Kidney tubule cell (primary cell): Measurements from ENCODE around the gene DNAI1.

Experiments used
- DNase-seq: peaks from one replicate; pipeline ENCODE4 v3.0.0-alpha.2; 2018; ENCODE audit warnings: low spot score

The DNAI1 gene

DNA sequence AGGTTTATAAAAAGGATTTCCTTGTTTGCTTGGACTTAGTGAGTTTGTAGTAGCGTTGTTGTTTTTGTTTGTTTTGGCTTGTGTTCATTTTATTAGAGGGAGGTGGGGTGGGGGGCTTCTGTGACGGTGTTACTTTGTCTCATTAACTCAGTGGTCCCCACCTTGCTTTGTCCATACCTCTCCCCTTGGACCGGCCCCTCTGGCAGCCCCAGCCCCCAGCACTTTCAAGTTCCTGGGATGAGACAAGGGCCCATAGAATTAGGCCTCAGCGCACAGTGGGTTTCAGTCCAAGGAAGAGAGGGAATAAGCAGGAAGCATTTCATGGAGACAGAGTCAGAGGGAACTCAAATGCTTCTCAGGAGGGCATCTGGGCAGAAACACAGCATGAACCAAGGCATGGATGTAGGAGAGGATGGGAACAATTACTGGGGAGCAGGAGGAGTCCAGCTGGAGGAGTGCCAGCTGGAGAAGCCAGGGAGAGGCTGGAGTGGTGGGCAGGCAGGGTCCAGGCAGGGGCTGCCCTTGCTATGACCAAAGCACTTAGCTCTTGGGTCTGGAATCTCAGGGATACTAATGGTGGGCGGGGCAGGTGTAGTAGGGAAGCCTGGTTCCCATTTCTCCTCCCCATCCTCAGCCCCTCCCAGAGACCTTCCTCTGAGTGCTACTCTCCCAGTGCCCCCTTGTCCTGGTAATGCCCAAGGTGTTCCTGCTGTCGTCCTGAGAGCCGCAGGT is 87.7 kb downstream of the DNAI1 start:
- DNase-seq = no peak

- peak; percentile 80 for DNase-seq
These were observed 88.5 kb downstream of the DNAI1 start for GRCh38 chr9:34546834-34547827.

DNA sequence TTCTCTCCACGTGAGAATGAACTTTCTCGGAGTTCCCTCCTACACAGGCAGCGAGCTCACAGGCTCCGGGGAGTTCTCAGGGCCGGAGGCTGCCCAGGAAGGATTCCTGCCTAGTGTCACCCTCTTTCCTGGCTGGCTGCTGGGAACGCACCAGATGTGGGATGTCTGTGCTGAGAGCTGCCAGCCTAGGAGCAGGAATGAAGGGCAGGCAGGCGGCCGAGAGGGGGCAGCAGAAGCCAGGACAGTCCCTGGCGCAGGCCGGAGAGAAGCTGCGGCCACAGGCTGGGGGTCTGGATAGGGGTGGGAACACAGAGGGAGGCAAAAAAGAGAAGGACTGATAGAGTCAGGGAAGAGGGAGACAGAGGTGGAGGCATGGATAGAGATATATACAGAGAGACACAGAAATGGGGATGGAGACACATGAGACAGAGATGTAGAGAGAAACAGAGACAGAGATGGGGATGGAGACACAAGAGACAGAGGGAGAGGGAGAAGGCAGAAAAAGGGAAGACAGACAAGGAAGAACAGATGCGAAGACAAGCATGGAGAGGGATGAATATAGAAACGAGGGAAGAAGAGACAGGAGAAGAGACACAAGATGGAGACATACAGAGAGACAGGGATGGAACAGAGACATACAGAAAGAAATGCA is 89.5 kb downstream of the DNAI1 start:
- peak; percentile 60 for DNase-seq

GRCh38 chr9:34549407-34549732 is 90.8 kb downstream of the DNAI1 start:
- no peak for DNase-seq

DNA sequence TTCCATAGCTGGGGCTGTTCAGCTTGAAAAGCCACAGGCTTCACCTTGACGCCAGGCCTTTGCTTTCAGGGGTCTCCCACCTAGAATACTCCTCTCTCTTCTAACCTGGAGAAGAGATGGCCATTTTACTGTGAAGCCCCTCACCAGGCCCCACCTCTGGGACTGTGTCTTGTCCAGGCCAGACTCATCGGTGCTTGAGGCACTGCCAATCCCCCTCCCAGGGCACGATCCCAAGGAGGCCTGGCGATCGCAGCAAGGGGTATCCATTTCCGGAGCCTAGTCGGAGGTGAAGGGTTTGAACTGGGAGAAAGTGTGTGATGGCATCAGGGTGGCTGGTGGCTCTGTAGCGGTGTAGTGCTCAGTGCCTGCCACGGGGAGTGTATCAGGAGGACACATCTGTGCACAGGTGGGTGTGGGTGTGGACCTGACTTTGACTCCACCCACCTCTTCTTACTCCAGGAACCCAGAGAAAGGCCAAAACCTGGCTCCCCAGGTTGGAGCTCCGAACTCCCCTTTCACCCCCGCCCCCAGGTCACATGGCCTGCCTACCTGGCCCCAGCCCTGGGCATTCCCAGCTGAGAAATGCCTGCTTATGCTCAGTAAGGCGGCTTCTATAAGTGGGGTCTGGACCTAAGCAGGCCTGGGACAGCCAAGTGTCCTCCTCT is 91.5 kb downstream of the DNAI1 start:
- no peak for DNase-seq

- no peak for DNase-seq
These were observed 92.2 kb downstream of the DNAI1 start for GRCh38 chr9:34550681-34551270.

DNA sequence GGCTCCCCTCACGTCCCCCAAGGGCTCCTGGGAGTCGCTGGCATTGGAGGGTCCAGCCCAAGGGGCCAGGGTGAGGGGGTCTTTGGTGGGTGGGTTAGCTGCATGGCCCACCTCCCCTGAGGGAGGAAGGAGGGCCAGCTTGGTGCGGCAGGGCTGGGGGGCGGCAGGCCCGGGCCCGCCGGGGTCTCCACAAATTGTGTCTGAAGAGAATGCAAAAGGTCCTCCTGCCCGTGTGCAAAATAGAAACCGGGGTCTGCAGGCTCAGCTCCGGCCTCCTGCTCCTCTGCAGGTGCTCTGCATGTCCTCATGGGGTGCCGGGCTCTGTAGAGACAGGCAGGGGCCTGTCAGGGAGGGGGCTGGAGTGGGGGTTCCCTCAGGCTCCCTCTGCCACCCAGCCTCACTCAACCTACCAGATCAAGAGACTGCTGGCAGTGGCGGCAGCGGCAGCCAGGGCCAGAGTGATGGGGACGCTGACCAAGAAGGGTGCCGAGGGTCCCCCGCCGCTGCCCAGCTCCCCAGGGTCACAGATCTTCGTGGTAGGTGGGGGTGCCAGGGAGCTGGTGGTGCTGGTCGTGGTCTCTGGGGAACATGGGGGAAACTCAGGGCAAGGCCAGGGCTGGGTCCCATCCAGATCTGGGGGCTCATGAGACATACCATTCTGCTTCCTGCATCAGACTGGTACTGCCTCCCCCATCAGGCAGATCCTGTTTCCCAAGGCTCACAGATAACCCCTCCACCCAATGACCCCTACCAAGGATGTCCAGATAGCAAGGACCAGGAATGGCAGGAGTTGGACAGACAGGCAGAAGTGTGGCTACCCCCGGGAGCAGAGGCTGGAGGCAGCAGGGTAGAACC is 93.4 kb downstream of the DNAI1 start:
- no peak for DNase-seq

GRCh38 chr9:34552606-34552981 is 94.0 kb downstream of the DNAI1 start:
- DNase-seq = peak; percentile 25

- no peak for DNase-seq
These were observed 94.4 kb downstream of the DNAI1 start for GRCh38 chr9:34552986-34553385.

GRCh38 chr9:34553511-34554021 is 95.0 kb downstream of the DNAI1 start:
- DNase-seq = no peak

- DNase-seq = no peak
These were observed 95.8 kb downstream of the DNAI1 start for GRCh38 chr9:34554211-34555001.

DNA sequence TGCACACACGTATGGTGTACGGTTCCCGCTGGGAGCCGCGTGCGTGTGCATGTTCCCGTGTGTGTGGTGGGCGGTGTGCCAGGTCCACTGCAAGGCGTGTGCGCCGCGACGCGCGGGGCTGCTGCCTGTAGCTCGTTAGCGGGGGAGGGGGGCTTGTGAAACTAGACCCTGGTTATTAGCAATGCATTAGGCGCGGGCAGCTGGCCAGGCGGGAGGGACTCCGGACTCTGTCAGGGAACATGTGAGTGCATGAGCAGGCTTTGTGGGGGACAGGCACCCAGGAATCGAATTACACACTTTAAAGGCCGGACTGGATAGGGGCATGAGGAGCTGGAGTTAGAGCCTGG is 96.4 kb downstream of the DNAI1 start:
- no peak for DNase-seq

- no peak for DNase-seq
These were observed 96.9 kb downstream of the DNAI1 start for GRCh38 chr9:34555500-34555899.

- no peak for DNase-seq
These were observed 97.4 kb downstream of the DNAI1 start for GRCh38 chr9:34555936-34556525.

DNA sequence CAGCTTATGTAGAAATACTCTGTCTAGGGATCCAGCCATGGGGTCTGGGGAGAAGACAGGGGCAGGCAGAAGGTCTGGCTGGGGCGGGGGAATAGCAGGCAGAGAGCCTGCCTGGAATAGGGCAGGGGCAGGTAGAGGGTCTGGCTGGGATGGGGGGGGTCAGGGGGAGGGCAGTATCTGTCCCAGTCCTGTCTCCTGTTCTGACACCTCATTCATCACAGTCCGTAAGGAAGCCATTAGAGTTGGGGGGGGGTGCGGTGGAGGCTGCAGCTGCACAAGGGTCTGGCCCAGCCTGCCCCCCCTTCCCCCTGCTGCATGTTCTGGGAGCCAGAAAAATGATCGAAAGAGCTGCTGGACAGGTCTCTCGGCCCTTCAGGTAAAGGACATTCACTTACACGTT is 98.3 kb downstream of the DNAI1 start:
- no peak for DNase-seq

DNA sequence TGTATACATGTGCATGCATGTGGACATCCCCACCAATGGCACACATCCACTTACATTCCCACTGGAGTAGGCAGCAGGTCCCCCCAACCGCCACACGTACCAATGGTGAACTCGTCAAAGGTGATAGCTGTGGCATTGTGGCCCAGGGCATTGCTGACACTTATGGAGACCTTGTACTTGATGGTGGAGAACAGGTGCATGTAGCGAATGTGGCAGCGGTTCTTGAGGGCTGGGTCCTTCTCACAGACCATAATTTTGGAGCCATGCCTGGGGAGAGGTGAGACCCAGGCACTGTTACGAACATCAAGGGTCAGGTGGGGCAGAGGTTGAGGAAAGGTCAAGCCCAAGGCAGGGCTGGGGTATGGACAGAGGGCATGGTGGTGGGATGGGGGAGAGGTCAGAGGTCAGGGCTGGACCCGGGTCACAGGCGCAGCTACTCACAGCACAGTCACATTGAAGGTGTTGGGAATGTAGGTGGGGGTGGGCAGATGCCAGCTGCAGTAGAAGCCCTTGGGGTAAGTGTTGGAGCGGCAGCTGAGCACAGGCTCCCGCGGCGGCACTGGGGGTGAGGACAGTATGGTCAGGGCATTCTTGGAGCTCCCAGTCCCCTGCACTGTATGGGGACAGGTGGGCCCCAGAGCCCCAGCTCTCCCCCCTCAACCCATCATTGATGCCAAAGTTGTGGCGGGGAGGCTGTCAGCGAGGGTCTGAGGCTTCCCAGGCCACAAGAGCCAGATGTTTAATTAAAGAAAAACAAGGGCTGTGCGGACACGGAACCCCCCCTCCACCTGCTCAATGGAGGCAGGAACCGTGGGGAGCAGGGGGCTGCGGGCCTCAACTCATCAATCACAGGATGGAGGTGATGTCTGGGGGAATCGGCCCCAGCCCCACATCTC is 99.1 kb downstream of the DNAI1 start:
- DNase-seq = no peak

DNA sequence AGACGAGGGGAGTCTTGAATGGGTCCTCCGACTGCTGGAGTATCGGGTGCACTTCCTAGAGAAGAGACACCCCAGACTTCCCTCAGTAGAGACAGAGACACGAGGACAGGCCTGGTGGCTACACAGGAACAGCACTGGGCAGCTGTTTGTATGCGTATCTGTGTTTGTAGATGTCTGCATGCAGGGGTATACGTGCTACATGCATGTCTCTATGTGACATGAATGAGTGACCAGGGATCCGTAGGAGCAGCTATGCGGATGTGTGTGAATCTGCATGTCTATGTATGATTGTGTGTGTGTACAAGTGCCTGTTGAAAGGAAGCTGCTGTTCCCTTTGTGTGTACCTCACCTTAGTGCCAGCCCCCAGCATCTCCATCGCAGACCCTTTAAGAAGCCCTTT is 99.8 kb downstream of the DNAI1 start:
- no peak for DNase-seq

- DNase-seq = no peak
These were observed 100.5 kb downstream of the DNAI1 start for GRCh38 chr9:34558919-34559623.
